Measurements from ENCODE around the gene CASKIN1.

The CASKIN1 gene

DNA sequence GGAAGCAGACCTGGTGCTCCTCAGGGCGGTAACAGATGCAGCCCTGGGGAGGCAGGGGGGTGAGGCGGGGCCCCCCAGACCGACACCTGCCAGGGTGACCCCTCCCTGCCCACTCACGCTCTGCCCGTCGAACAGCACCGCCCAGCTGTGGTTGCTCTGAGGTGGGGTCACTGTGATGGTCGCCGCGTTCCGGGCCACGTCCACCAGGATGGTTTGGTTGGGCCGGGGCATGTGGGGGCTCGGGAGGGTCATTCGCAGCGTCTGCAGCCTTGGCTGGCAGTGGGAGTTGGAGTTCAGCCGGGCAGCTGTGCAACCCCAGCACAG, 13.6 kb upstream of the CASKIN1 start:
- DNase-seq (ENCODE audit: low read depth) = no peak
- TF ChIP-seq, protein P1, sequence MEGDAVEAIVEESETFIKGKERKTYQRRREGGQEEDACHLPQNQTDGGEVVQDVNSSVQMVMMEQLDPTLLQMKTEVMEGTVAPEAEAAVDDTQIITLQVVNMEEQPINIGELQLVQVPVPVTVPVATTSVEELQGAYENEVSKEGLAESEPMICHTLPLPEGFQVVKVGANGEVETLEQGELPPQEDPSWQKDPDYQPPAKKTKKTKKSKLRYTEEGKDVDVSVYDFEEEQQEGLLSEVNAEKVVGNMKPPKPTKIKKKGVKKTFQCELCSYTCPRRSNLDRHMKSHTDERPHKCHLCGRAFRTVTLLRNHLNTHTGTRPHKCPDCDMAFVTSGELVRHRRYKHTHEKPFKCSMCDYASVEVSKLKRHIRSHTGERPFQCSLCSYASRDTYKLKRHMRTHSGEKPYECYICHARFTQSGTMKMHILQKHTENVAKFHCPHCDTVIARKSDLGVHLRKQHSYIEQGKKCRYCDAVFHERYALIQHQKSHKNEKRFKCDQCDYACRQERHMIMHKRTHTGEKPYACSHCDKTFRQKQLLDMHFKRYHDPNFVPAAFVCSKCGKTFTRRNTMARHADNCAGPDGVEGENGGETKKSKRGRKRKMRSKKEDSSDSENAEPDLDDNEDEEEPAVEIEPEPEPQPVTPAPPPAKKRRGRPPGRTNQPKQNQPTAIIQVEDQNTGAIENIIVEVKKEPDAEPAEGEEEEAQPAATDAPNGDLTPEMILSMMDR (IDR thresholded peaks at IDR 0.05; ENCODE audit: low read depth, low read length, missing control alignments) = no peak
- in situ Hi-C loops (cut with HindIII; ENCODE audit: low sequenced_read_pairs) = no loop called here
- H3K4me3 ChIP-seq (ENCODE audit: low read depth, low read length) = no peak overlapping the region

DNA sequence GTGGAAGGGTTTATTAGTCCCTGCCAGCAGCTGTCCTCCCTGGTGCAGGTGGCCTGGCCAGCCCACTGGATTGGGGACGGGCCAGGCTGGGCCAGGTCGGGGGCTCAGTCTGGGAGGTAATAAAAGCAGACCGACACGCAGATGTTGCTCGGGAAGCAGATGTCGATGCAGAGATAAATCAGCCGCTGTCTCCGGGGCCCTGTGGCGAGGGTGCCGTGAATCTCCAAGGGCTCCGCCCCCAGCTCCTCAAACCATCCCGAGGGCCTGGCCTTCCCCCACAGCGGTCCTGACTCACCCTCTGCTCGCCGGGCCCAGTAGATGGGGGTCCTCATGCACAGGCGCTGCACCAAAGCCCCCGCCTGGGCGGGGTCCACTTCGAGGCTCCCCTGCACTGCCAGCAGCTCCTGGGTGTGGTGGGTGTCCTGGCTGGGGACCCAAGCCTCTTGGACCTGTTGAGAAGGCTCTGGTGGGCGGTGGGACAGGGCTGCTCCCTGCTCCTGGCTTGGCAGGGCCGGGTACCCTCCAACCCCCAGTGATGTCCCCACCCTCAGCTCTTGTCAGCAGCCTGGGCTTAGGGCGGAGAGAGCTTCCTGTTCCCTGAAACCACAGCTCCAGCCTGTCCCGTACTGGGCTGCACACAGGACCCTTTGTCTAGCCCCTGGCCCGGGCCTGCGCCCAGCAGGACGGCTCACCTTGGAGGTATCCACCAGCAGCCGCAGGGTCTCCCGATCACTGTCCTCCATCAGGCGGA, 13.0 kb upstream of the CASKIN1 start:
- DNase-seq (ENCODE audit: low read depth) = no peak
- in situ Hi-C loops (cut with HindIII; ENCODE audit: low sequenced_read_pairs) = no loop called here
- TF ChIP-seq, protein P1 (IDR thresholded peaks at IDR 0.05; ENCODE audit: low read depth, low read length, missing control alignments) = no peak

DNA sequence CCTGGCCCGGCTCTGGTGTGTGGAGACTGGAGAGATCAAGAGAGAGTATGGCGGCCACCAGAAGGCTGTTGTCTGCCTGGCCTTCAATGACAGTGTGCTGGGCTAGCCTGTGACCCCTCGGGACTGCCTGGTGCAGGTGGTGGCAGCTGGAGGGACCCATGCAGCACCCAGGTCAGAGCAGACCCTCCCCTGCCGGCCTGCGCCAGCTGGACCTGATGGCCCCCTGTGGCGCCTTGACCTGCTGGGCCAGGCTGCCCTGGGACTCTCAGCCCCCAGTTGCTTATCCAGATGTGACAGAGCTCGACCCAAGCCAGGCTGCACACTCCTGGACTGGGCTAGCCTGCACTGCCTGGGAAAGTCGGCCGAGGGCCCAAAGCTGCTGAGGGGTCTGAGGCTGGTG, 12.4 kb upstream of the CASKIN1 start:
- TF ChIP-seq, protein P1 (IDR thresholded peaks at IDR 0.05; ENCODE audit: low read depth, low read length, missing control alignments) = no peak
- no peak overlapping the region for H3K4me3 ChIP-seq (ENCODE audit: low read depth, low read length)
- in situ Hi-C loops (cut with HindIII; ENCODE audit: low sequenced_read_pairs) = no loop called here
- no peak for DNase-seq (ENCODE audit: low read depth)

More for the DNA sequence above, 13.0 kb upstream of the CASKIN1 start:
- no peak overlapping the region for H3K4me3 ChIP-seq (ENCODE audit: low read depth, low read length)

DNA sequence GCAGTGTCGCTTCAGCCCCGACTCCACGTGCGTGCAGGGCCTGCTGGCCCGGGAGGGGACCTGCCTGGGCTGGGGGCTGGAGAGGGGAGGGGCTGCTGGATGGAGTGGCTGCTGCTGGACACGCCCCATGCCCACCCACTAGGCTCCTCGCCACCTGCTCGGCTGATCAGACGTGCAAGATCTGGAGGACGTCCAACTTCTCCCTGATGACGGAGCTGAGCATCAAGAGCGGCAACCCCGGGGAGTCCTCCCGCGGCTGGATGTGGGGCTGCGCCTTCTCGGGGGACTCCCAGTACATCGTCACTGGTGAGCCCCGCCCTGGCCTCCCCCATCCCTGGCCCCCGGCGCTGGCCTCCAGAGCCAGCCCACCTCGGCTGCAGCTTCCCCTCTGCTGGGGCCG, 11.9 kb upstream of the CASKIN1 start:
- no peak for DNase-seq (ENCODE audit: low read depth)
- H3K4me3 ChIP-seq (ENCODE audit: low read depth, low read length) = no peak overlapping the region
- in situ Hi-C loops (cut with HindIII; ENCODE audit: low sequenced_read_pairs) = no loop called here
- TF ChIP-seq, protein P1 (IDR thresholded peaks at IDR 0.05; ENCODE audit: low read depth, low read length, missing control alignments) = no peak

DNA sequence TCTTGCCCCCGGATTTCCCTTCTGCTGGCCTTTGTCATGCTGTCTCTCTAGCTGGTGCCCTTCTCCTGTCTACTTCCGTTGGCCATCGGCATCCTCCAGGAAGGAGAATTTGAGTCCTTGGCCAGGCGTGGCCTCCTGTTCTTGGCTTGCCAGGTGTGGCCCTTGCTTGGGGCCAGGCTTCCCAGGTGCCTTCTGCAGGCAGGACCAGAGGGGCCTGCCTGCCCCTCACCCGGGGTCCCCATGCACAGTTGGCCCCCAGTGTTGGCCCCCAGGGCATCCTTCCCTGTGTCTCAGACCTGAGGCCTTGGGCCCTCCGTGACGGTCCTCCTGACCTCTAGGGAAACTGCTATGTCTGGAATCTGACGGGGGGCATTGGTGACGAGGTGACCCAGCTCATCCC, 11.5 kb upstream of the CASKIN1 start:
- DNase-seq (ENCODE audit: low read depth) = no peak
- in situ Hi-C loops (cut with HindIII; ENCODE audit: low sequenced_read_pairs) = no loop called here
- no peak overlapping the region for H3K4me3 ChIP-seq (ENCODE audit: low read depth, low read length)
- TF ChIP-seq, protein P1 (IDR thresholded peaks at IDR 0.05; ENCODE audit: low read depth, low read length, missing control alignments) = no peak

DNA sequence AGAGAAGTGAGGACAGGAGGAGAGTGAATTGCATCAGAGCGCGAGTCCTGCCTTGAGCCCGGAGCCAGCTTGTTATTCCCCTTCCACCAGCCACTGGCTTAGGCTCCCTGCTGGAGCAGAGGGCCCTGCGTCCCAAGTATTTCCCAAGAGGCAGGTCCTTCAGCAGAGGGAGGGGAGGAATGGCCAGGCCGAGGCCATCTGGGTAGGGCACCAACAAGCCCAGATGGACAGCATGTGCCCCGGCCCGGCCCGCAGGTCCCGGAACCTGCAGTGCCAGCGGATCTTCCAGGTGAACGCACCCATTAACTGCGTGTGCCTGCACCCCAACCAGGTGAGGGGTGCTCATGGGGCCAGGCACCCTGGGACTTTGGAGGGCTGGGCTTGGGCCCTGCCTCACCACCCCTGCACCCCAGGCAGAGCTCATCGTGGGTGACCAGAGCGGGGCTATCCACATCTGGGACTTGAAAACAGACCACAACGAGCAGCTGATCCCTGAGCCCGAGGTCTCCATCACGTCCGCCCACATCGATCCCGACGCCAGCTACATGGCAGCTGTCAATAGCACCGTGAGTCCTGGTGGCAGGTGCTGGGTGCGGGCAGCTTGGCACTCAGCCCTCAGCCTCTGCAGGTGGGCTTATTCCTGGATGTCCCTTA, 10.5 kb upstream of the CASKIN1 start:
- in situ Hi-C loops (cut with HindIII; ENCODE audit: low sequenced_read_pairs) = no loop called here
- no peak for DNase-seq (ENCODE audit: low read depth)
- no peak overlapping the region for H3K4me3 ChIP-seq (ENCODE audit: low read depth, low read length)
- TF ChIP-seq, protein P1 (IDR thresholded peaks at IDR 0.05; ENCODE audit: low read depth, low read length, missing control alignments) = no peak
